GM12873 (cell line): ENCODE results near the gene POLR1A.

Experiments
- TF ChIP-seq, protein P1 (sequence below): IDR thresholded peaks from 2 replicates; pipeline ENCODE4 v1.5.1; 2012; ENCODE audit warnings: low read depth, mild to moderate bottlenecking, moderate library complexity, low read length, control low read depth; ENCODE audit not compliant: insufficient read depth; ENCODE audit errors: missing control alignments

POLR1A gene

DNA sequence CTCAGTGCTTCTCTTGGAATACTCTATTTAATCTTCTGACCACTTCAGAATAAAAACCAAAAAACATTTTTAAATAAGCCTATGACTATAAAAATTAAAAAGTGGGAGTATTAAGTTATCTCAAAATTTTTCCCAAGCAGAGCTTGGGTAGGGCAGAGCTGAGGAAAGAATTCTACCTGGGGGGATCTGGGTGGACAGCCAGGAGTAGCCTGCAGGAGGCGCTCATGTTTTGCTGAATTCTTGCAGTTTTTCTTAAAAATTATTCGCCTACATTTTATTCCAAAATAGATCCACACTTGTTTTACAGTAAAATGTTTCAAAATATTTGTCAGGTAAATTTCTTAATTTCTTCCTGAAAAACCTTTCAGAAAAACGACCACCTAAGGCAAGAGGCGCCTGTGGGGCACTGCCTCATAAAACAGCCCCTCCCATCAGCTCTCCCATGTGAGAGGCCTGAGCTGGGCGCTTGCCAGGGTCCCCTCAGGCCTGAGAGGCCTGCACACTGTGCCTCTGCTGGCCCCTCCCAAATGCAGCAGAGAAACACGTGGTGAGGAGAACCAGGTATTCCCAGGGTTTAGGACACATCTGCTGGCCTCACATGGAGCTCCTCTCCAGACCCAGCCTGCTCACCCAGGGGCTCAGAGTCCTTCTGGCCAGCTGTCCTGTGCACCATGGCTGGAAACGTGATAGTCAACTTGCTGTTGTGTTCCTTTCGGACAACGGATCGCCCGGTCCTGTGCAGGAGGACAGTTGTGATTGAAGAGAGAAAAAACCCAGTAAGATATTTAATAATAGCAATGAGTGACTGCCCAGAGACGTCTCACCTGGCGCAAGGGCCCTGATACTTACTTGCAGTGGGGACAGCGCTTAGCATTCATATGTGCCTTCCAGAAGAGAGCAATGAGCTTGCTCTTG is 17.5 kb downstream of the POLR1A start:
- TF ChIP-seq, protein P1, sequence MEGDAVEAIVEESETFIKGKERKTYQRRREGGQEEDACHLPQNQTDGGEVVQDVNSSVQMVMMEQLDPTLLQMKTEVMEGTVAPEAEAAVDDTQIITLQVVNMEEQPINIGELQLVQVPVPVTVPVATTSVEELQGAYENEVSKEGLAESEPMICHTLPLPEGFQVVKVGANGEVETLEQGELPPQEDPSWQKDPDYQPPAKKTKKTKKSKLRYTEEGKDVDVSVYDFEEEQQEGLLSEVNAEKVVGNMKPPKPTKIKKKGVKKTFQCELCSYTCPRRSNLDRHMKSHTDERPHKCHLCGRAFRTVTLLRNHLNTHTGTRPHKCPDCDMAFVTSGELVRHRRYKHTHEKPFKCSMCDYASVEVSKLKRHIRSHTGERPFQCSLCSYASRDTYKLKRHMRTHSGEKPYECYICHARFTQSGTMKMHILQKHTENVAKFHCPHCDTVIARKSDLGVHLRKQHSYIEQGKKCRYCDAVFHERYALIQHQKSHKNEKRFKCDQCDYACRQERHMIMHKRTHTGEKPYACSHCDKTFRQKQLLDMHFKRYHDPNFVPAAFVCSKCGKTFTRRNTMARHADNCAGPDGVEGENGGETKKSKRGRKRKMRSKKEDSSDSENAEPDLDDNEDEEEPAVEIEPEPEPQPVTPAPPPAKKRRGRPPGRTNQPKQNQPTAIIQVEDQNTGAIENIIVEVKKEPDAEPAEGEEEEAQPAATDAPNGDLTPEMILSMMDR = peak; percentile 49

DNA sequence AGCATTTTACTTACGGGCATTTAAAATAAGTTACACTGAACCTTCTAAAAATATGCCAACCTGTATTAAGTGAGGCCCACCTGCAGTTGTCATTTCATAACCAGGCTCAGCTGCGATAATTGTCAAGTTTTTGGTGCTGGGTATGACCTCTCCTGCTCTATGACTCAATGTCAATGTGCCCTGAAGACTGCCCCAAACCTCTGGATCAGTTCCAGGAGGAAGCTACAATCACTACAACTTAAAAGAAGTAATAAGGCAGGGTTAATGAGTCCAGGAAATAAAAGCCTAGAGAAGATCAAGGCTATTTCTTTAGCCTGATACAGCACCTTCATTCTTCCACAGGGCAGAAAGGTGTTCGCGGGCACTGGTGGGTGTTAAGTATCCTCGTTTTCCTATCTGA is 22.9 kb downstream of the POLR1A start:
- TF ChIP-seq, protein P1 = no peak

DNA sequence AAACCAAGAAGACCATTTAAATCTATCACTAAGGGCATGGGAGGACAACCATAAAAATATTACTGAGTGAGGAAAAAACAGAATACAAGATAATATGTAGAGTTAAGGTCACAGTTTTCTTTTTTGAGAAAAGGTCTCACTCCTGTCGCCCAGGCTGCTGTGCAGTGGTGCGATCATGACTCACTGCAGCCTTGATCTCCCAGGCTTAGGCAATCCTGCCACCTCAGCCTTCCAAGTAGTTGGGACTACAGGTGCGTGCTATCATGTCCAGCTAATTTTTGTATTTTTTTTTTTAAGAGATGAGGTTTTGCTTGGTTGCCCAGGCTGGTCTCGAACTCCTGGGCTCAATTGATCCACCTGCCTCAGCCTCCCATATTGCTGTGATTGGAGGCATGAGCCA is 24.0 kb downstream of the POLR1A start:
- TF ChIP-seq, protein P1 = no peak

DNA sequence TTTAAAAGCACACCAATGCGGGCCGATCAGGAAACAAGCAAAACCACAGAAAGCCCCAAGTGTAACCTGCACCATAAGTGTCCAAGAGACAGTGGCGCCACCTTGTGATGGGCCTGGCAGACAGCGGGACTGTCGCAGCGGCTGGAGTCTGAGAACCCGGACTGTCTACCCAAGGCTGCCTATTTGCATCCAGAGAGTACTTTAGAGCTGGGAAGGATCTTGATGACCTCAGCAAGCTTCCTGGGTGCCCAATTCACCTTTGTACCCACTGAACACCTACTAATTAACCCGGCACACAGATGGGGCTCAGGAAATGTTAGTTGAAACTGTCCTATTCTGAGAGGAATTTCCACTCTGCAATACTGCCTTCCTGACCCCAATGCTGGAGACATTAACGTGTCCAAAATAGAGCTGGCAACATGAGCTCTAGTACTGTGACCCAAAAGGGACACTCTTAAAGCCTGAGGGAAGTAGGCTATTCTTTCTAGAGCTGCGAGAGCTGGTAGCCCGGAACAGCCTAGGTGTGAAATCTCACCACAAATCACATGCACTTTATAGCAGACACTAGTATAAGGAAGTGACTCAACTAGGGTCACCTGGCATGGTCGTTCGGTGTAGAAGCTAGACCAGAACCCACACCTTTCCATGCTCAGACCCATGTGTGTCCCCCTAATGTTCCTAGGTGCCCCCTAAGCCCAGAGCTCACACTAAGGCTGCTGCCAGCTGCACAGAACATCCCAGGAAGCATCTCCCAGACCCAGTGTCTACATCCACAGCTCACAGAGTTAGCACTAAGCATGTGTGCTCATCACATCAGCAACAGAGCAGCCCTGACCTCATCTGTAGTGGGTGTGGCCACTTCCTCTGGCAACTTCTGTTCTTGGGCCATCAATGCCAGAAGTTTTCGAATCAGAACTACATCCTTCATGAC is 25.4 kb downstream of the POLR1A start:
- TF ChIP-seq, protein P1 = peak; percentile 89

DNA sequence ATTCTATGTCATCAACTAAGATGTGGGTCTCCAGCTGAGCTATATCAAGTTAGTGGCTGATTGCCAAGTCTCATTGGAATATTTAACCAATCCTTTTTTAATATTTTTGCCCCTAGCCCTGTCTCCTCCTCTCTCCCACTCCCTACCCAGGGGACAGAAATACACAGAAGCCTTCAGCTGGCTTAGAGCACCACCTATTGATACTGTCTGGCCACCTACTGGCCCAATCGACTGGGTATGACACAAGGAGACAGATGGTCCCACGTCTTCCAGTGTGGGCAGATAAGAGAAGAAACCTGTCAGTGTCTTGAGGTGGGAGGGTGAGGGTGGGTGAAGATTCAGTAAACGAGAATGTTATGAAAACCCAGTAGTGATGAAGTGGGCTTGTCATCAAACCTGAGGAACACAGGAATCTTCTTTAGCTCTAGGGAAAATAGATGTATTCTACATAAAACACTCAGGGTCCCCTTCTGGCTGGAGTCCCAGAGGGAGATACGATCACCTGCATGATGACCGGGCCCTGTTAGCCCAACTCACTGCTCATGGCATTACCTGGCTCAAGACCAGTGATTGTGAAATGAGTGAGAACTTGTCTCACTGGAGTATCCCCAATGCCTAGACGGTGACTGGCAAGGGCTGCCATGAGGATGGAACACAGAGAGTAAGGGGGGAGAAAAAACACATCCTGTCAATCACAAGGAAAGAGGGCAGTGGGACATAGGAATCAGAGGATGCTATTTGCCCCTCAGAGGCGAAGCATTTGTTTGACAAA is 26.7 kb downstream of the POLR1A start:
- TF ChIP-seq, protein P1 = peak; percentile 57

DNA sequence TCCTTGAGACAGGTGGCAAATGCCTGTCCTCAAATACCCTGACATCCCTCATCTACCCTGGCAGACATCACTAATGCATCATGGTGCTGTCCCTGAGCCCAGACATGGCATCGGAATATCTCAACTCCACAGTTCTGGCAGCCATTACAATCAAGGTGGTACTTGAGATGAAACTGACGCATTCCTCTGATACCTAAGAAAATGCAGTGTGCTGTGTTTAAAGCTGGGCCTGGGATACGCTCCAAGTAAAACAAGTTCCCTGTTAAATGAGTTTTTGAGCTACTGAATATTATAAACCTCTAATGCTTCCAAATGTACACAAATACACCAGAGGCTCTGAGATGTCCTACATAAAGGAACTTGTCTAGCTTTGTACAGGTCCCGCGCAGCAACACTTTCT is 29.8 kb downstream of the POLR1A start:
- TF ChIP-seq, protein P1 = no peak
